Measurements from ENCODE around the gene JMJD7.

JMJD7 gene

DNA sequence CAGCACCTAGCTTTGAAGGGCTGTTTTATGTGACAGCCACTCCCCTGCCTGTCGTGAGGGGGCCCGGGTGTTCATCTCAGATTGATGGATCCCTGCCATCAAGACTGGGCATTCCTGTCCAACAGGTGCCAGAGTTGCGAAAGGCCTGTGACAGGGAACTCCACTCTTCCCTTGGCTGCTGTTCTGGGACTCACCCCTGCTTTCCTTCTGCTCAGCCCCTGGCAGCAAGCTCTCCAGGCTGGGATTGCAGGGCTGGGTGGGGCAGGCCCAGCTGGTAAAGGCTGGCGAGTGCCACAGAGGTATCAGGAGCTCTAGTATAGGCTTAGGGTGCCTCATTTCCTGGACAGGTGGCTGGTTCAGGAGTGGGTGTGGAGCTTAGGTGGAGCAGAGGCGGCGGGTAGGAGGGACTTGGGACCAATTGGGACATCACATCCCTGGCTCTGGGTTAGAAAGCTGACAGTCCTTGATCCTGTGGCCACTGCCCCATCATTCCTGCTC lies 10.6 kb downstream of the JMJD7 start, which contains the start of gene PLA2G4B:
TSS of gene PLA2G4B (plus strand) at position 448 of the 498 bp plus-strand sequence. CDS start 67 bp downstream, outside the sequence.
- H3F3A ChIP-seq (ENCODE audit: low read depth) = no peaks in the 10 kb centered on the region
- no peaks in the 10 kb centered on the region for H3K27me3 ChIP-seq (ENCODE audit: insufficient read depth, low read length, poor library complexity, severe bottlenecking)
- no peaks in the 10 kb centered on the region for H3K9me3 ChIP-seq (ENCODE audit: insufficient read depth, low read depth, low read length)
- no peak within 1 kb of the TSS for H3K9ac ChIP-seq (ENCODE audit: low read depth, low read length, poor library complexity, severe bottlenecking)
- TF ChIP-seq EZH2phosphoT487 (IDR thresholded peaks at IDR 0.05; ENCODE audit: borderline replicate concordance) = no peak
- TF ChIP-seq, protein P1, sequence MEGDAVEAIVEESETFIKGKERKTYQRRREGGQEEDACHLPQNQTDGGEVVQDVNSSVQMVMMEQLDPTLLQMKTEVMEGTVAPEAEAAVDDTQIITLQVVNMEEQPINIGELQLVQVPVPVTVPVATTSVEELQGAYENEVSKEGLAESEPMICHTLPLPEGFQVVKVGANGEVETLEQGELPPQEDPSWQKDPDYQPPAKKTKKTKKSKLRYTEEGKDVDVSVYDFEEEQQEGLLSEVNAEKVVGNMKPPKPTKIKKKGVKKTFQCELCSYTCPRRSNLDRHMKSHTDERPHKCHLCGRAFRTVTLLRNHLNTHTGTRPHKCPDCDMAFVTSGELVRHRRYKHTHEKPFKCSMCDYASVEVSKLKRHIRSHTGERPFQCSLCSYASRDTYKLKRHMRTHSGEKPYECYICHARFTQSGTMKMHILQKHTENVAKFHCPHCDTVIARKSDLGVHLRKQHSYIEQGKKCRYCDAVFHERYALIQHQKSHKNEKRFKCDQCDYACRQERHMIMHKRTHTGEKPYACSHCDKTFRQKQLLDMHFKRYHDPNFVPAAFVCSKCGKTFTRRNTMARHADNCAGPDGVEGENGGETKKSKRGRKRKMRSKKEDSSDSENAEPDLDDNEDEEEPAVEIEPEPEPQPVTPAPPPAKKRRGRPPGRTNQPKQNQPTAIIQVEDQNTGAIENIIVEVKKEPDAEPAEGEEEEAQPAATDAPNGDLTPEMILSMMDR (conservative IDR thresholded peaks at IDR 0.05; ENCODE audit: low read length) = no peak
- peaks cover 17% of the 10 kb centered on the region; the same call in 1 of the 2 replicates for H3K79me2 ChIP-seq (ENCODE audit: insufficient read depth, low read length)
- peaks cover 25% of the 10 kb centered on the region for H3K4me1 ChIP-seq (ENCODE audit: insufficient read depth, low read length, poor library complexity, severe bottlenecking)
- no peak within 1 kb of the TSS for H2AFZ ChIP-seq (ENCODE audit: low read length)
- H3K9me2 ChIP-seq (replicated peaks; ENCODE audit: low read depth, low read length) = no peaks in the 10 kb centered on the region
- H3K4me3 ChIP-seq (ENCODE audit: low read length, poor library complexity, severe bottlenecking) = no peak within 1 kb of the TSS
- H3K36me3 ChIP-seq (ENCODE audit: insufficient read depth, low read length) = no peaks in the 10 kb centered on the region
- H4K20me1 ChIP-seq (ENCODE audit: insufficient read depth, low read length, poor library complexity, severe bottlenecking) = no peaks in the 10 kb centered on the region
- no peak within 1 kb of the TSS for H3K4me2 ChIP-seq (ENCODE audit: low read depth, low read length, poor library complexity, severe bottlenecking)

DNA sequence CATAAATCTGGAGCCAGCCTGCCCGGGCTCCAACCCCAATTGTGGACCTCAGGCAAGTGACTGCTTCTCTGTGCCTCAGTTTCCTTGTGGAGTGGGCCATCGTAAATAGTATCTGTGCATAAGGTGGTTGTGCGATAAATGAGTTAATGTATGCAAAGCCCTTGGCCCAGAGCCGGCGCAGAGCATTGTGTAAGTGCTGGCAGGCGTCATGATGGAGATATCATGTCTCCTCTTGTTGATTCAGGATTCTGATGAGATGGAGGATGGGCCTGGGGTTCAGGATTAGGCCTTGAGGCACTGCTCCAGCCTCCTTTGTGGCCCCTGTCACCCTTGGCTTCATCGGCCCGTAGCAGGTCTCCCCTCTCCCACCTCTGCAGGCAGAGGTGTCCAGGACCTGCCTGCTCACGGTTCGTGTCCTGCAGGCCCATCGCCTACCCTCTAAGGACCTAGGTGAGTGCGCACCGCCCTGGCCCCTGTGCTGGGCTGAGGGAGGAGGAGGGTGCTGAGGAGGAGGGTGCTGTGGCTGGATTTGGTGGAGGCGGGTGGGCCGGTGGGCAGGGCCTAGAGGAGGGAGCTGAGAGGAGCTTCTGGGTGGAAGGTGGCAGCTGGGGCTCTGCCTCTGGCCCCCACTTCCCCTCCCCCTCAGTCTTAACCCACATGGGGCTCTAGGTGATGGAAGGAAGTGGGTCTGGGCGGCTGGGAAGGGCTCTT lies 12.0 kb downstream of the JMJD7 start:
- Histone ChIP-seq H3K9ac (ENCODE audit: low read depth, low read length, poor library complexity, severe bottlenecking) (no peak overlapping the region), H3K4me1 (ENCODE audit: insufficient read depth, low read length, poor library complexity, severe bottlenecking) (peaks cover 18% of the 10 kb centered on the region), H3F3A (ENCODE audit: low read depth) (no peaks in the 10 kb centered on the region), H3K4me3 (ENCODE audit: low read length, poor library complexity, severe bottlenecking) (no peak overlapping the region), H4K20me1 (ENCODE audit: insufficient read depth, low read length, poor library complexity, severe bottlenecking) (no peaks in the 10 kb centered on the region), H3K9me2 (replicated peaks; ENCODE audit: low read depth, low read length) (no peaks in the 10 kb centered on the region), H3K27me3 (ENCODE audit: insufficient read depth, low read length, poor library complexity, severe bottlenecking) (no peaks in the 10 kb centered on the region), H3K36me3 (ENCODE audit: insufficient read depth, low read length) (no peaks in the 10 kb centered on the region), H3K79me2 (ENCODE audit: insufficient read depth, low read length) (peaks cover 6% of the 10 kb centered on the region; the same call in 1 of the 2 replicates), H3K9me3 (ENCODE audit: insufficient read depth, low read depth, low read length) (no peaks in the 10 kb centered on the region), H2AFZ (ENCODE audit: low read length) (no peak overlapping the region), H3K4me2 (ENCODE audit: low read depth, low read length, poor library complexity, severe bottlenecking) (no peak overlapping the region)
- TF ChIP-seq EZH2phosphoT487 (IDR thresholded peaks at IDR 0.05; ENCODE audit: borderline replicate concordance) = no peak
- TF ChIP-seq, protein P1 (conservative IDR thresholded peaks at IDR 0.05; ENCODE audit: low read length) = no peak

DNA sequence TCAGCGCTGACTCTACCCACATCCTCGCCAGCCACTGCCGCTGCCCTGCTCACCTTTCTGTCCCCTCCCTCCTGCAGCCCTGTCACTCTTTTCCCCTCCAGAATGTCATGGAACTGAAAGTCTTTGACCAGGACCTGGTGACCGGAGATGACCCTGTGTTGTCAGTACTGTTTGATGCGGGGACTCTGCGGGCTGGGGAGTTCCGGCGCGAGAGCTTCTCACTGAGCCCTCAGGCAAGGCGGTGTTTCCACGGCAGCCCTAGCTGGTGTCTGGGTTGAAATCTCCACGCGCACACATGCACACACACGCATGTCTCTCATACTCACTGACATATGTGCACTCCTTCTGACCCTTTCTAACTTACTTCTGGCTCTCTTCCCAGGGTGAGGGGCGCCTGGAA lies 12.8 kb downstream of the JMJD7 start:
- Histone ChIP-seq H3K9me2 (replicated peaks; ENCODE audit: low read depth, low read length) (no peaks in the 10 kb centered on the region), H2AFZ (ENCODE audit: low read length) (no peak overlapping the region), H3K9ac (ENCODE audit: low read depth, low read length, poor library complexity, severe bottlenecking) (no peak overlapping the region), H4K20me1 (ENCODE audit: insufficient read depth, low read length, poor library complexity, severe bottlenecking) (no peaks in the 10 kb centered on the region), H3F3A (ENCODE audit: low read depth) (no peaks in the 10 kb centered on the region), H3K9me3 (ENCODE audit: insufficient read depth, low read depth, low read length) (no peaks in the 10 kb centered on the region), H3K4me3 (ENCODE audit: low read length, poor library complexity, severe bottlenecking) (no peak overlapping the region), H3K4me2 (ENCODE audit: low read depth, low read length, poor library complexity, severe bottlenecking) (no peak overlapping the region), H3K36me3 (ENCODE audit: insufficient read depth, low read length) (no peaks in the 10 kb centered on the region), H3K4me1 (ENCODE audit: insufficient read depth, low read length, poor library complexity, severe bottlenecking) (peaks cover 14% of the 10 kb centered on the region), H3K27me3 (ENCODE audit: insufficient read depth, low read length, poor library complexity, severe bottlenecking) (no peaks in the 10 kb centered on the region), H3K79me2 (ENCODE audit: insufficient read depth, low read length) (no peaks in the 10 kb centered on the region)
- TF ChIP-seq EZH2phosphoT487 (IDR thresholded peaks at IDR 0.05; ENCODE audit: borderline replicate concordance) = no peak
- TF ChIP-seq, protein P1 (conservative IDR thresholded peaks at IDR 0.05; ENCODE audit: low read length) = no peak

Measured in Loucy (cell line).